HG02798 (cell line): ENCODE data around the gene CES5A.
"Not testable (repeated sequence)": the region's sequence is repeated elsewhere in the genome, so short reads cannot be mapped to it uniquely, and the experiment has no call there.

Experiments used
- ATAC-seq: cut with Tn5 transposase; IDR thresholded peaks from one replicate; pipeline ENCODE4 v1.9.1; 2021; ENCODE audit warnings: mild to moderate bottlenecking; ENCODE audit not compliant: unreplicated experiment, poor library complexity

CES5A gene

DNA sequence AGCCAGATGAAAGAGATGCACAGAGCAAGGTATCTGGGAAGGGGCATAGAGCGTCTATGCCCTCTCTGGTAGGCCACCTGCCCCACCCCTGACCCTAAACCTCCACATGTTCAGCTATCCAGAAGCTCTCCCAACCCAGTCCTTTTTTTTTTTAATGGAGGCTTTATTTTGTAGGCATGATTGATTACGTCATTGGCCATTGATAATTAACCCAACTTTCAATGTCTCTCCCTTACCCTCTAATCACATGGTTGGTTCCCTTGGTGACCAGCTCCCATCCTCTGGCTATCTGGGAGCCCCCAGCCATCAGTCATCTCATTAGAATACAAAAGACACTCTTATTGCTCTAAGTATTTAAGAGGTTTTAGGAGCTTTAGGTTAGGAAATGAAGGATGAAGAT is 14.3 kb upstream of the CES5A start:
- ATAC-seq, result no peak

- no peak for ATAC-seq
Measured at GRCh38 chr16:55888546-55888945, 13.4 kb upstream of the CES5A start.

DNA sequence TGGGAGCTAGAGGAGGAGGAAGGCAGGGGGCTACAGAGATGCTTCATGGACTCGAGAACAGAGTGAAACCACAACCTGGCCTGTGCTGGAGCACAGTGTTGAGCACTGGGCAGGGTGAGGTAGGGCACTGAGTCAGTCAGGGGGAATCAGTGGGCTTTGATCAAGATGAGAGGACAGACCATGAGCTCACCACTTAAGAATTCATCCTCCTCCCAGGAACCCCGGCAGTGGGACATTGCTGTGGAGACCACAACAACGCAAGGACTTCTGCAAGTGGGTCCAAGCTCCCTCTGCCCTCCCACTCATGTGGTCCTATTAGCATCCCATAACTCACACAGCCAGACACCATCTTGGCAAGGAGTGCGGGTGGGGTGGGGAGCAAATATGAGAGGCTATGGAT is 1.7 kb upstream of the CES5A start:
- ATAC-seq, result no peak

GRCh38 chr16:55873122-55873521 is 2.1 kb downstream of the CES5A start:
- ATAC-seq, result no peak

DNA sequence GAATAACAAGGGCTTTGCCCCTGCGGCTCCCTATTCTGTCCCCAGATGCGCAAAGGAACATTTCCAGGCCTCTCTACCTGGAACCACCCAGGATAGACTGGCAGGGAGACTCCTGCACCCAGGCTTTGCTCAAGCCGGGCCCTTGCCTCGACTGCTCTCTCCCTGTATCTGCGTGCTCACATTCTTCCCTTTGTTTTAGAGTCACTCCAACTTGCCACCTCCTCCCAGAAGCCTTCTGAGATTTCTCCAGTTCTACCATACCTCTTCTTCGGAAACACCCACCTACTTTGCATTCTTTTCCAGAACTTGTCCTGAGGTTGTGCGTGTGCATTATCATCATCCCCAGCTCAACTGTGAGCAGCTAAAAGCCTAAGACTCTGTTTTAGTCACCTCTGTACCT is 3.0 kb downstream of the CES5A start:
- no peak for ATAC-seq

- no peak for ATAC-seq
Measured at GRCh38 chr16:55871411-55872038, 3.6 kb downstream of the CES5A start.

DNA sequence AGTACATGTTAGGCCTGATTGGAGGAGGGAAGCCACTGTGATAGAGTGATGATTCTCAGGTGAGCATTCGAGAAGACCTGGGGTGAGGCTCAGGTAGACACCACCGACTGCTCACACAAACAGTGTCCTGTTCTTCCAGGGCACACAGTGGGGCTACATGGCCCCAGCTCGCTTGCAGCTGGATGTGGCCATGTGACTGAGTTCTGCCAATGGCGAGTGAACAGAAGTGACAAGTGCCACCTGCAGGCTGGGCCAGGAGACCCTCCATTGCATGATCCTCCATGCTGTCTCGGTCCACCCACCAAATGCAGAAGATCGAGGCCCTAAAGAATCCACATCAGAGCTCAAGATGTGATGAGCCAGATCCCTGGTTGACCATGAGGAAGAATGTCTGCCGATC is 6.2 kb downstream of the CES5A start:
- no peak for ATAC-seq

DNA sequence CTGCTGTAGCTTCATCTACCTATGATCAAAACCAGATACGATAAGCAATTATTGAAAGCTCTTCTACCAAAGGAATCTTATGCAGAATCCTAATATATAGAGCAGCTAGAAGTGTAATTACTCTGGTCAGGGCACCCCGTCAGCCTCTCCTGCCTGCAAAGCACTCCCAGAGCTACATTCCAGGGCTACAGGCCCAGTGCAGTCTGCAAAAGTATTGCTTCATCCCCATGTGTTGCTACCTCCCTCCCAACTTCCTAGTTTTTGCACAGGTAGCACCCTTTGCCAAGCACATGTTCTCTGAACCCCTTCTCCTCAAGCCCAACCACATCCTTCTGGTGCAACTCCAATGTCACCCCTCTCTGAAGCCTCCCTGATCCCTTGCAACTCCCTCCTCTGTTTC is 7.0 kb downstream of the CES5A start:
- no peak for ATAC-seq

- no peak for ATAC-seq
Measured at GRCh38 chr16:55861288-55861687, 13.9 kb downstream of the CES5A start.

- not testable (repeated sequence) for ATAC-seq
Measured at GRCh38 chr16:55857650-55858049, 17.5 kb downstream of the CES5A start.

DNA sequence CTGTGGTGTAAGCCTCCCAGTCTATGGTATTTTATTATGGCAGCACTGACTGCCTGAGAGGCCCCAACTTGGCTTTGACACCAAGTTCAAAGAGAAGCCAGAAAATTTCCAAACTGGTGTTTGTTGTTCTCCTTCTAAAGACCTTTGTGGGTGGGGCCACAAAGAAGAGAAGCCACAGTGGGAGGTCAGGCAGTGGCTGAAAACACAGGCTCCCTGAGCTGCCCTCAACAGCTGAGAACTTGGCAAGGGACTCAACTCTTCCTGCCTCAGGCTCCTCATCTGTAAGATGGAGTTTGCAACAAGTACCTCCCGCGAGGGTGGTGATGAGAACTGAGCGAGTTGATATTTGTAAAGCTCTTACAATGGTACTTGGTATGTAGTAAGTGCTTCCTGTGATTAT is 18.2 kb downstream of the CES5A start:
- no peak for ATAC-seq

GRCh38 chr16:55853114-55853513 is 22.1 kb downstream of the CES5A start:
- ATAC-seq, result no peak

DNA sequence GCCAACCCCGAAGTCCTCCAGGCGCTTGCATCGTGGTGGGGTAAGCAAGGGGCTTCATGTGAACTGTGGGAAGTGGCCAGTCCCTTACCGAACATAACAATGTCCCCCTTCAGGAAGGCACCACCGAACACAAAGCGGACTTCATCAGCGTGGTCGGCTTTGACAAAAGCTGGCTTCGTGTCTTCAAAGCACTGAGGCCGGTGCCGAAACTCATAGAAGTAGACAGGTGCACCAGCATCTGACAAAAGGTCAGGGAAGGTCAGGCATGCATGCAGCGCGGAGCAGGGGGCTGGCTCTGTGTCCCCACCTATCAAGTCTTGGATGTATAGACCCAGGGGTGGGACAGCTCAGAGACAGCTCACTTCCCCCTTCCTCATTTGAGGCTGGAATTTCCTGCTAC is 25.6 kb downstream of the CES5A start:
- no peak for ATAC-seq

GRCh38 chr16:55846598-55847346 is 28.4 kb downstream of the CES5A start:
- ATAC-seq, result no peak

DNA sequence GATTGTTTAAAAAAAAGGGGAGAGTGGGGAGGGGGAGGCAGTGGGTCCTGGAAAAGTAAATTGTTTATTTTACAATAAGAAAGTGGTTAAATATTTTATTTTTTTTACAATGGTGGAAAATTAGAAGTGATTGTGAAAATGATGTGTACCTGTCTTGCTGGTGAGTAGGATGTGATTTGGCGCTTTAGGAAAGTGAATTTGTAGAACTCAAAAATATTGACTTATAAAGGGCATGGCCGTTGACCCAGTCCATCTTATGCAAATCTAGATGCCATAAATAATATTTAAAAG is 32.1 kb downstream of the CES5A start:
- ATAC-seq, result no peak

GRCh38 chr16:55842369-55843104 is 32.6 kb downstream of the CES5A start:
- peak; percentile 57 for ATAC-seq

- no peak for ATAC-seq
Measured at GRCh38 chr16:55839115-55839514, 36.1 kb downstream of the CES5A start.

GRCh38 chr16:55836158-55836611 is 39.0 kb downstream of the CES5A start:
- ATAC-seq, result no peak

- no peak for ATAC-seq
Measured at GRCh38 chr16:55835581-55835980, 39.6 kb downstream of the CES5A start.

DNA sequence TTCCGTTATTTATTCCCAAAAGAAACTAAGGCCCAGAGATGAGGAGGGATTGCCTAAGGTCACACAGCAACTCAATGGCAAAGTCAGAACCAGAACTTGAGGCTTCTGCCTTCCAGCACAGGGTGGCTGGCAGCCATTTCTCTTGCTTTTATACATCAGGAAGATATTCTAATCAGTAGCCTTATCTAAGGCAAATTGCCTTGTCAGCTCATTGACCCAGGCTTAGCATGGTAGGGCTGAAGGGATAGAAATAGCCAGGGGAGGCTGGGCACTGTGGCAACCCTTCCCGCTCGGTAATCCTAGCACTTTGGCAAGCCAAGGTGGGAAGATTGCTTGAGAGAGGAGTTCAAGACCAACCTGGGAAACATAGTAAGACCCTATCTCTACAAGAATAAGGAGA is 40.0 kb downstream of the CES5A start:
- not testable (repeated sequence) for ATAC-seq

DNA sequence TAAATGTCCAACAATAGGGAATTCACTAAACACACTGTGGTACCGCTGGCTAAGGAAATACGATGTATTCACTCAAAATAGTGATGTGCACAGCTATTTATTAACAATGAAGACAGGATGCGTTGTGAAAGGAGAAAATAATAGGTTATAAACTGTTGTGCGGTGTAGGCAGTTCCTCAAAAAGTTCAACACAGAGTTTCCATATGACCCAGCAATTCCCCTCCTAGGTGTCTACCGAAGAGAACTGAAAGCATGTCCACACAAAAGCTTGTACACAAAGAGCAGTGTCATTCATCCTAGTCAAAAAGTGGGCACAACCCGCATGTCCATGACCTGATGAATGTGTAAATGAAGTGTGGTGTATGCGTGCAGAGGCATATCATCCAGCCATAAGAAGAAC is 41.1 kb downstream of the CES5A start:
- peak; percentile 47 for ATAC-seq
